Epithelial cell of proximal tubule (primary cell): ENCODE data around the gene ULBP2. TPM values are rescaled to one million over a fixed set of nuclear protein-coding genes. Genes with fewer than 3 reads are reported as not detected.
"Not testable (repeated sequence)": the region's sequence is repeated elsewhere in the genome, so short reads cannot be mapped to it uniquely, and the experiment has no call there.

Experiments
- DNase-seq: peaks from one replicate; pipeline ENCODE4 v3.0.0-alpha.2; 2011; ENCODE audit warnings: low read depth
- H3K4me3 ChIP-seq: 2 replicates; pipeline ENCODE4 v1.5.1; 2011; ENCODE audit warnings: low read depth, mild to moderate bottlenecking, low read length
- CTCF ChIP-seq: conservative IDR thresholded peaks from 2 replicates; pipeline ENCODE4 v1.5.1; 2012; ENCODE audit warnings: low read depth, mild to moderate bottlenecking, low read length
- total RNA-seq: library from RNA; depleted of rRNA; stranded (reverse); fragments of >200 nt; gene quantifications from 2 replicates; pipeline ENCODE4 v1.2.3, GENCODE V29; 2015

ULBP2 gene
- total RNA-seq, 1 donor from 2014 or later: 5.3 TPM

- no peak overlapping the region for H3K4me3 ChIP-seq
- no peak for DNase-seq
- no peak for TF ChIP-seq CTCF
These were observed 37.0 kb upstream of the ULBP2 start for GRCh38 chr6:149904661-149905370.

- TF ChIP-seq CTCF: no peak
- H3K4me3 ChIP-seq: no peak overlapping the region
- DNase-seq: no peak
These were observed 36.4 kb upstream of the ULBP2 start for GRCh38 chr6:149905371-149905910.

- H3K4me3 ChIP-seq: no peak overlapping the region
- TF ChIP-seq CTCF: no peak
- no peak for DNase-seq
These were observed 35.9 kb upstream of the ULBP2 start for GRCh38 chr6:149905911-149906371.

GRCh38 chr6:149906405-149906804 lies 35.4 kb upstream of the ULBP2 start:
- TF ChIP-seq CTCF: no peak
- DNase-seq: no peak
- no peak overlapping the region for H3K4me3 ChIP-seq

GRCh38 chr6:149907317-149907716 lies 34.5 kb upstream of the ULBP2 start:
- no peak for TF ChIP-seq CTCF
- DNase-seq: no peak
- H3K4me3 ChIP-seq: no peak overlapping the region

- not testable (repeated sequence) for DNase-seq
These were observed 33.3 kb upstream of the ULBP2 start for GRCh38 chr6:149908480-149908879.

GRCh38 chr6:149909701-149910470 lies 31.9 kb upstream of the ULBP2 start:
- no peak for DNase-seq
- H3K4me3 ChIP-seq: no peak overlapping the region
- no peak for TF ChIP-seq CTCF

More at GRCh38 chr6:149908480-149908879, 33.3 kb upstream of the ULBP2 start:
- not testable (repeated sequence) for H3K4me3 ChIP-seq
